Measurements from ENCODE around the gene EFHC1. TPM values are rescaled to one million over a fixed set of nuclear protein-coding genes. Genes with fewer than 3 reads are reported as not detected.

Gene EFHC1, protein sequence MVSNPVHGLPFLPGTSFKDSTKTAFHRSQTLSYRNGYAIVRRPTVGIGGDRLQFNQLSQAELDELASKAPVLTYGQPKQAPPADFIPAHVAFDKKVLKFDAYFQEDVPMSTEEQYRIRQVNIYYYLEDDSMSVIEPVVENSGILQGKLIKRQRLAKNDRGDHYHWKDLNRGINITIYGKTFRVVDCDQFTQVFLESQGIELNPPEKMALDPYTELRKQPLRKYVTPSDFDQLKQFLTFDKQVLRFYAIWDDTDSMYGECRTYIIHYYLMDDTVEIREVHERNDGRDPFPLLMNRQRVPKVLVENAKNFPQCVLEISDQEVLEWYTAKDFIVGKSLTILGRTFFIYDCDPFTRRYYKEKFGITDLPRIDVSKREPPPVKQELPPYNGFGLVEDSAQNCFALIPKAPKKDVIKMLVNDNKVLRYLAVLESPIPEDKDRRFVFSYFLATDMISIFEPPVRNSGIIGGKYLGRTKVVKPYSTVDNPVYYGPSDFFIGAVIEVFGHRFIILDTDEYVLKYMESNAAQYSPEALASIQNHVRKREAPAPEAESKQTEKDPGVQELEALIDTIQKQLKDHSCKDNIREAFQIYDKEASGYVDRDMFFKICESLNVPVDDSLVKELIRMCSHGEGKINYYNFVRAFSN
- 23.8 and 24.3 TPM in 2 replicates for total RNA-seq (2014; rRNA removed; shearing (Covaris generic))
- polyA plus RNA-seq (2016; fragmentation: Nextera tagmentation; extraction: Ambion mirVana) = 22.0 and 28.0 TPM in 2 replicates
- long read RNA-seq, full-length matches to known transcripts = 10 of 21 reads
- long read RNA-seq, partial matches to known transcripts = 8 of 21 reads
- long read RNA-seq, other reads (novel, unspliced or antisense) = 3 of 21 reads

DNA sequence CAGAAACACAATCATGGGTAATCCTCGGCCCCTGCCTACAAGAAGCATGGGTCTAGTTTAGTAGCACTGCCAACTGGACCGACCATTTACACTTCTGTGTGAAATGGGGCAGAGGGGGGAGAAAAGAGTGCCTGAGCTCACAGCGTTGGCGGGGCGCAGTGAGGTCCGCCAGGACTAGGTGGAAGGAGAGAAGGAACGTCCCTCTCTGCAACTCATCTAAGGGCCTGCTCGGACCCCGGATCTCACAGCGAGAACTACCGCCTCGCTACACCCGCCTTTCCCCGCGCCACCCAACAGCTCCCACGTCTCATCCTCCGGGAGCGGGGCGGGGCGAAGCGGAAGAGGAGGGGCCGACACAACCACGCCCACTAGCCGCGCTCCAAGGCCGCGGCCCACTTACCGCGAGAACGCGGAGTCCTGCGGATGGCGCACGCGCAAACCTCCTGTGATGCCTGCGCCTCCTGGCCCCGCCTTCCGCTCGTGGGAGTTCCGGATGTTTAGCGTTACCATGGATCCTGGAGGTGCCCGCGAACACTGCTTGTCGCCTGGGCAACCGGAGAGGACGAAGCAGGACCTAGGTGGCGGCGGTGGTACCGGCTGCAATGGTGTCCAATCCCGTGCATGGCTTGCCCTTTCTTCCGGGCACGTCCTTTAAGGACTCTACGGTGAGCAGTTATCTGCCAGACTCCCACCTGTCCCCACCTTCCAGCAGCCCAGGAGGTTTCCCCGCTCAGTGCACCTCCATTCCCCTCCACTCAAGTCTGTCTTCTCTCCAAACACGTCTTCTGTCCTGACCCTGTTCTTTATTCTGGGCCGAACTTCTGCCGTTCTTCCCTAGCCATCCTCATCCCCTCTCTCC lies at the start of gene EFHC1:
Gene EFHC1 (plus strand): TSS at position 534 of the 859 bp plus-strand sequence. CDS start 69 bp downstream, at position 603.
- Mint-ChIP-seq H3K27ac (peak within 1 kb of the TSS; percentile 88), H3K27me3 (ENCODE audit: insufficient read depth, low read depth, poor library complexity) (peaks cover 8% of the 10 kb centered on the region), H3K9me3 (no peaks in the 10 kb centered on the region), H3K4me1 (peaks cover 15% of the 10 kb centered on the region), H3K4me3 (no peak within 1 kb of the TSS), H3K36me3 (ENCODE audit: low read depth) (no peaks in the 10 kb centered on the region)
- Histone ChIP-seq H3K9me2 (ENCODE audit: insufficient read depth) (no peaks in the 10 kb centered on the region), H3K27me3 (ENCODE audit: insufficient read depth) (no peaks in the 10 kb centered on the region), H2AFZ (peak within 1 kb of the TSS; percentile 92), H3K36me3 (ENCODE audit: insufficient read depth) (no peaks in the 10 kb centered on the region), H3K4me3 (peak within 1 kb of the TSS; percentile 80), H3F3A (replicated peaks; ENCODE audit: low read depth) (no peaks in the 10 kb centered on the region), H3K79me2 (replicated peaks; ENCODE audit: insufficient read depth) (no peaks in the 10 kb centered on the region), H4K20me1 (replicated peaks; ENCODE audit: insufficient read depth) (no peaks in the 10 kb centered on the region), H3K4me1 (ENCODE audit: insufficient read depth) (no peaks in the 10 kb centered on the region; the same call in 1 of the 2 replicates), H3K4me2 (peak within 1 kb of the TSS; percentile 86), H3K27ac (ENCODE audit: low read depth) (peak within 1 kb of the TSS; percentile 67)
- DNase-seq (ENCODE audit: low spot score) (peak; percentile 98), ATAC-seq (peak; percentile 87)
- TF ChIP-seq STAT1 (IDR thresholded peaks at IDR 0.05; ENCODE audit: unreplicated experiment) = no peak
- TF ChIP-seq POLR2AphosphoS5 (IDR thresholded peaks at IDR 0.05; ENCODE audit: low read depth) = peak; percentile 97

DNA sequence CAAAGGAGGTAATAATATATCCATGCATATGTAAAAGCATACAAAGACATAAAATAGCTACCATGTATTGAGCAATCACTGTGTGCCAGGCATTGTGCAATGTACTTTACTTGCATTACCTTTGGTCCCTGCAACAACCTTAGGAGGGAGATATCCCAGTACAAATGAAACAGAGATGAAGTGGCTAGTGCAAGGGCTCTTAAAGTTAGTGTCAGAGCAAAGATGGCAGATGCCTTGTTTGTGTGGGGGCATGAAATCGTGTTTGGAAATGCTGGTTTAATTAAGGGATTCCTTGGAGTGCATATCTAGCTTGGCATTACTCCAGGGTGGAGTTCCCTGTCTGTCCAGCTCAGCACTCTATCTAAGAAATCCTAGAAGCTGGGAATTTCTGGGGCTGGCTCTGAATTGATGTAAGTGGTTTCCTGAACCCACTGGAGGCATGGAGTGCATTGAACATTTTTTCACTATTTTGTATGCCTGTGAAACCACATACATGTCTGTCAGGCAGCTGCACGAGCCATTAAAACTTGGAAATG lies 48.4 kb upstream of the EFHC1 start:
- H3K4me1 ChIP-seq (ENCODE audit: insufficient read depth) = no peaks in the 10 kb centered on the region
- Mint-ChIP-seq H3K9me3 (no peaks in the 10 kb centered on the region; the same call in 2 of the 3 replicates), H3K36me3 (ENCODE audit: low read depth) (peaks cover 13% of the 10 kb centered on the region), H3K4me1 (peaks cover 2% of the 10 kb centered on the region; the same call in 1 of the 3 replicates), H3K27me3 (ENCODE audit: insufficient read depth, low read depth, poor library complexity) (no peaks in the 10 kb centered on the region), H3K27ac (no peak overlapping the region), H3K4me3 (no peak overlapping the region)
- H2AFZ ChIP-seq = no peak overlapping the region
- H3K4me3 ChIP-seq = no peak overlapping the region
- no peaks in the 10 kb centered on the region for H3K36me3 ChIP-seq (ENCODE audit: insufficient read depth)
- H3F3A ChIP-seq (replicated peaks; ENCODE audit: low read depth) = no peaks in the 10 kb centered on the region
- H3K9me2 ChIP-seq (ENCODE audit: insufficient read depth) = no peaks in the 10 kb centered on the region
- H3K4me2 ChIP-seq = no peak overlapping the region
- no peaks in the 10 kb centered on the region for H3K27me3 ChIP-seq (ENCODE audit: insufficient read depth)
- peaks cover 4% of the 10 kb centered on the region; the same call in 1 of the 2 replicates for H4K20me1 ChIP-seq (replicated peaks; ENCODE audit: insufficient read depth)
- no peak overlapping the region for H3K27ac ChIP-seq (ENCODE audit: low read depth)
- DNase-seq (ENCODE audit: low spot score) (no peak), ATAC-seq (no peak)
- H3K79me2 ChIP-seq (replicated peaks; ENCODE audit: insufficient read depth) = peaks cover 2% of the 10 kb centered on the region; the same call in 1 of the 2 replicates
- TF ChIP-seq POLR2AphosphoS5 (IDR thresholded peaks at IDR 0.05; ENCODE audit: low read depth) (no peak), JUNB (IDR thresholded peaks at IDR 0.05; ENCODE audit: unreplicated experiment) (no peak), REST (IDR thresholded peaks at IDR 0.05; ENCODE audit: unreplicated experiment) (no peak), EZH2phosphoT487 (IDR thresholded peaks at IDR 0.05; ENCODE audit: unreplicated experiment) (no peak), STAT1 (IDR thresholded peaks at IDR 0.05; ENCODE audit: unreplicated experiment) (no peak), NANOG (IDR thresholded peaks at IDR 0.05; ENCODE audit: borderline replicate concordance) (no peak)
- TF ChIP-seq, protein P1, sequence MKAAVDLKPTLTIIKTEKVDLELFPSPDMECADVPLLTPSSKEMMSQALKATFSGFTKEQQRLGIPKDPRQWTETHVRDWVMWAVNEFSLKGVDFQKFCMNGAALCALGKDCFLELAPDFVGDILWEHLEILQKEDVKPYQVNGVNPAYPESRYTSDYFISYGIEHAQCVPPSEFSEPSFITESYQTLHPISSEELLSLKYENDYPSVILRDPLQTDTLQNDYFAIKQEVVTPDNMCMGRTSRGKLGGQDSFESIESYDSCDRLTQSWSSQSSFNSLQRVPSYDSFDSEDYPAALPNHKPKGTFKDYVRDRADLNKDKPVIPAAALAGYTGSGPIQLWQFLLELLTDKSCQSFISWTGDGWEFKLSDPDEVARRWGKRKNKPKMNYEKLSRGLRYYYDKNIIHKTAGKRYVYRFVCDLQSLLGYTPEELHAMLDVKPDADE (IDR thresholded peaks at IDR 0.05) = no peak

All from GM23338 (cell line).